K562 (cell line): ENCODE measurements around the gene PDE12. TPM values are rescaled to one million over a fixed set of nuclear protein-coding genes. Genes with fewer than 3 reads are reported as not detected.

Experiments
- CBX2 ChIP-seq: fragments of 200-600 bp; sonication (generic); IDR thresholded peaks from one replicate; pipeline ENCODE4 v1.6.1; 2012; ENCODE audit warnings: mild to moderate bottlenecking, low read length, inconsistent platforms; ENCODE audit not compliant: insufficient read depth, poor library complexity, severe bottlenecking
- GTF2A2 ChIP-seq: IDR thresholded peaks from 2 replicates; pipeline ENCODE4 v1.6.1; 2016; ENCODE audit warnings: mild to moderate bottlenecking, missing genetic modification characterization, missing compliant biosample characterization
- LEF1 ChIP-seq: fragments of 450-650 bp; IDR thresholded peaks from 2 replicates; pipeline ENCODE4 v1.6.1; 2016; ENCODE audit warnings: mild to moderate bottlenecking
- MXD1 ChIP-seq: fragments of 250-450 bp; sonication (Bioruptor Pico); IDR thresholded peaks from 2 replicates; pipeline ENCODE4 v1.8.0; 2021; ENCODE audit warnings: borderline replicate concordance, mild to moderate bottlenecking, moderate library complexity; ENCODE audit not compliant: poor library complexity, severe bottlenecking
- TAF1 ChIP-seq: IDR thresholded peaks from 2 replicates; pipeline ENCODE4 v1.6.1; 2011; ENCODE audit warnings: mild to moderate bottlenecking, low read length, moderate library complexity; ENCODE audit not compliant: insufficient read depth, control insufficient read depth, severe bottlenecking; ENCODE audit errors: extremely low read depth
- THRA ChIP-seq: fragments of 450-650 bp; IDR thresholded peaks from 2 replicates; pipeline ENCODE4 v1.6.1; 2017; ENCODE audit warnings: mild to moderate bottlenecking, moderate library complexity
- THRB ChIP-seq: fragments of 450-650 bp; formaldehyde crosslinking; conservative IDR thresholded peaks from 2 replicates; pipeline ENCODE4 v1.4.0; 2022; ENCODE audit warnings: mild to moderate bottlenecking, missing genetic modification characterization
- WHSC1 ChIP-seq: IDR thresholded peaks from one replicate; pipeline ENCODE4 v1.6.1; 2012; ENCODE audit warnings: low read length, control low read depth, inconsistent platforms
- ZBTB43 ChIP-seq: sonication (generic); formaldehyde crosslinking; IDR thresholded peaks from 2 replicates; pipeline ENCODE4 v1.8.0; 2023; ENCODE audit warnings: mild to moderate bottlenecking, missing genetic modification reagents
- polyA plus RNA-seq, 8 experiments: library from polyadenylated mRNA; depleted of rRNA in 4 of 8; stranded (reverse) in 5 of 8; unstranded in 3 of 8; fragments of >200 nt; fragmentation: Nextera tagmentation in 2 of 8; fragmentation: Illumina TruSeq in 1 of 8; extraction: Ambion mirVana in 2 of 8; extraction: Trizol in 1 of 8; gene quantifications; 2 replicates each; pipeline versions ENCODE4 v1.2.1 to v1.2.3, GENCODE V29; 2011 to 2014; ENCODE audit warnings: inconsistent platforms in 1 of 8, missing spikeins in 1 of 8
- small RNA-seq: library from RNA; depleted of rRNA; stranded (forward); fragments of <200 nt; gene quantifications from one replicate; pipeline ENCODE3, GENCODE V24; 2014
- total RNA-seq, 7 experiments: library from RNA; depleted of rRNA in 6 of 7; stranded (reverse); fragments of >200 nt in 6 of 7; fragmentation: Illumina TruSeq in 2 of 7; extraction: Trizol in 2 of 7; gene quantifications; 2 replicates each; pipeline versions ENCODE4 v1.2.1 to v1.2.3, GENCODE V29; 2011 to 2021; ENCODE audit warnings: low replicate concordance in 1 of 7

The PDE12 gene
- total and polyA plus RNA-seq, 9 of the 15 experiments (the other 6 are each of a cell fraction or from before 2014, with no cell fraction given), result 2.1 to 20.5 (median 10.0) TPM

GRCh38 chr3:57616233-57616632 lies 60.2 kb downstream of the PDE12 start (continued):
- TF ChIP-seq TAF1, result no peak
- TF ChIP-seq LEF1, result no peak
- no peak for TF ChIP-seq WHSC1
- no peak for TF ChIP-seq THRB
- no peak for TF ChIP-seq GTF2A2 (tag)
- no peak for TF ChIP-seq MXD1 (CRISPR knock-in tag)
- TF ChIP-seq THRA, result no peak
- TF ChIP-seq CBX2, result no peak
- TF ChIP-seq ZBTB43, result no peak
- TF ChIP-seq, all 486 proteins: peak for 0

Small RNA genes within 50 kb of the gene (small RNA-seq; reads per million reads assigned to genes)
- gene RNU6-108P (not detected), gene RNU6-1181P (not detected), gene RNU6-483P (not detected)

Other genes starting within 250 kb of the PDE12 start
- gene DNAH12, start 11.9 kb upstream of the PDE12 start, total RNA-seq (2014; rRNA removed), result not detected in 2 replicates
- gene DNAH12, start 11.9 kb upstream of the PDE12 start, total RNA-seq (2014; rRNA removed; fragmentation: Illumina TruSeq; extraction: Trizol), result 0.03 and 0.04 TPM in 2 replicates
- 0.04 TPM in 1 of 2 replicates, not detected in the other for gene DNAH12, start 11.9 kb upstream of the PDE12 start, total RNA-seq (2015; rRNA removed; fragmentation: Illumina TruSeq; extraction: Trizol)
- gene DNAH12, start 11.9 kb upstream of the PDE12 start, total RNA-seq (2021), result not detected in 2 replicates
- gene DNAH12, start 11.9 kb upstream of the PDE12 start, polyA plus RNA-seq (2011; rRNA removed), result 0.01 and 0.03 TPM in 2 replicates
- gene DNAH12, start 11.9 kb upstream of the PDE12 start, polyA plus RNA-seq (2014; fragmentation: Illumina TruSeq; extraction: Trizol), result 0.01 TPM in 1 of 2 replicates, not detected in the other
- not detected for gene DNAH12, start 11.9 kb upstream of the PDE12 start, polyA plus RNA-seq (2014; fragmentation: Nextera tagmentation; extraction: Ambion mirVana)
- gene DNAH12, start 11.9 kb upstream of the PDE12 start, polyA plus RNA-seq (2014; rRNA removed), result 0.01 TPM in 1 of 2 replicates, not detected in the other
- gene ARF4, start 41.1 kb downstream of the PDE12 start, total RNA-seq (2014; rRNA removed), result 41.1 and 59.1 TPM in 2 replicates
- gene ARF4, start 41.1 kb downstream of the PDE12 start, total RNA-seq (2014; rRNA removed; fragmentation: Illumina TruSeq; extraction: Trizol), result 83.8 and 93.5 TPM in 2 replicates
- 72.2 and 72.4 TPM in 2 replicates for gene ARF4, start 41.1 kb downstream of the PDE12 start, total RNA-seq (2015; rRNA removed; fragmentation: Illumina TruSeq; extraction: Trizol)
- 65.1 and 70.4 TPM in 2 replicates for gene ARF4, start 41.1 kb downstream of the PDE12 start, total RNA-seq (2021)
- 151 and 172 TPM in 2 replicates for gene ARF4, start 41.1 kb downstream of the PDE12 start, polyA plus RNA-seq (2011; rRNA removed)
- 114 and 142 TPM in 2 replicates for gene ARF4, start 41.1 kb downstream of the PDE12 start, polyA plus RNA-seq (2014; fragmentation: Illumina TruSeq; extraction: Trizol)
- 100 to 1,000 TPM; 226 to 273 TPM for gene ARF4, start 41.1 kb downstream of the PDE12 start, polyA plus RNA-seq (2014; fragmentation: Nextera tagmentation; extraction: Ambion mirVana)
- 82.0 and 95.2 TPM in 2 replicates for gene ARF4, start 41.1 kb downstream of the PDE12 start, polyA plus RNA-seq (2014; rRNA removed)
- 6.0 and 7.3 TPM in 2 replicates for gene DENND6A, start 136.8 kb downstream of the PDE12 start, total RNA-seq (2014; rRNA removed)
- gene DENND6A, start 136.8 kb downstream of the PDE12 start, total RNA-seq (2014; rRNA removed; fragmentation: Illumina TruSeq; extraction: Trizol), result 10.3 and 12.8 TPM in 2 replicates
- 11.7 and 12.7 TPM in 2 replicates for gene DENND6A, start 136.8 kb downstream of the PDE12 start, total RNA-seq (2015; rRNA removed; fragmentation: Illumina TruSeq; extraction: Trizol)
- 10.0 and 10.9 TPM in 2 replicates for gene DENND6A, start 136.8 kb downstream of the PDE12 start, total RNA-seq (2021)
- 10.0 and 15.5 TPM in 2 replicates for gene DENND6A, start 136.8 kb downstream of the PDE12 start, polyA plus RNA-seq (2011; rRNA removed)
- gene DENND6A, start 136.8 kb downstream of the PDE12 start, polyA plus RNA-seq (2014; fragmentation: Illumina TruSeq; extraction: Trizol), result 7.1 TPM in 2 replicates
- gene DENND6A, start 136.8 kb downstream of the PDE12 start, polyA plus RNA-seq (2014; fragmentation: Nextera tagmentation; extraction: Ambion mirVana), result 1 to 10 TPM; 1.5 to 2.0 TPM
- gene DENND6A, start 136.8 kb downstream of the PDE12 start, polyA plus RNA-seq (2014; rRNA removed), result 4.4 and 5.2 TPM in 2 replicates
- gene SLMAP, start 200.0 kb downstream of the PDE12 start, total RNA-seq (2014; rRNA removed), result 27.5 and 28.3 TPM in 2 replicates
- gene SLMAP, start 200.0 kb downstream of the PDE12 start, total RNA-seq (2014; rRNA removed; fragmentation: Illumina TruSeq; extraction: Trizol), result 38.1 and 46.8 TPM in 2 replicates
- gene SLMAP, start 200.0 kb downstream of the PDE12 start, total RNA-seq (2015; rRNA removed; fragmentation: Illumina TruSeq; extraction: Trizol), result 34.1 and 35.0 TPM in 2 replicates
- gene SLMAP, start 200.0 kb downstream of the PDE12 start, total RNA-seq (2021), result 50.7 and 59.3 TPM in 2 replicates
- gene SLMAP, start 200.0 kb downstream of the PDE12 start, polyA plus RNA-seq (2011; rRNA removed), result 22.4 and 25.8 TPM in 2 replicates
- 25.5 and 30.8 TPM in 2 replicates for gene SLMAP, start 200.0 kb downstream of the PDE12 start, polyA plus RNA-seq (2014; fragmentation: Illumina TruSeq; extraction: Trizol)
- gene SLMAP, start 200.0 kb downstream of the PDE12 start, polyA plus RNA-seq (2014; fragmentation: Nextera tagmentation; extraction: Ambion mirVana), result 10 to 100 TPM; 12.1 to 12.7 TPM
- gene SLMAP, start 200.0 kb downstream of the PDE12 start, polyA plus RNA-seq (2014; rRNA removed), result 19.5 and 22.1 TPM in 2 replicates